Measurements from ENCODE around the gene CLECL1.
"Not testable (repeated sequence)": the region's sequence is repeated elsewhere in the genome, so short reads cannot be mapped to it uniquely, and the experiment has no call there.

CLECL1 gene

GRCh38 chr12:9694241-9694640 lies 38.7 kb downstream of the CLECL1 start:
- DNase-seq, result no peak

DNA sequence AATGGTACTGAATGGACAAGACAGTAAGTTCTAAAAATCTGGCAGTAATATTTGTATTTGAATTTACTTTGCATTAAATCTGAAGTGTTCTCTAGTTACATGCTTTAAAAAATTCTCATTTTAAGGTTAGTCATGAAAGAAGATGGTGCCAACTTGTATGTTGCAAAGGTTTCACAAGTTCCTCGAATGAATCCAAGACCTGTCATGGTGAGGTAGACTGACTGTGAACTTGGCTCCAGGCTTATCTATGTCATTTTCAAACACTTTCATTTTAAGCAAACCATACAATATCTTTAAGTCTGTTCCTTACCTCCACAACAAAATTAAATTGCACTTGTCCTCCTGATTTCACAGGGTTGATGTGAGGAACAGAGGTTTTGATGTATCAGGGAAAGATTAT lies 40.0 kb downstream of the CLECL1 start:
- no peak for DNase-seq

- no peak for DNase-seq
Measured at GRCh38 chr12:9687228-9687627, 45.7 kb downstream of the CLECL1 start.

- DNase-seq, result no peak
Measured at GRCh38 chr12:9685915-9686314, 47.0 kb downstream of the CLECL1 start.

DNA sequence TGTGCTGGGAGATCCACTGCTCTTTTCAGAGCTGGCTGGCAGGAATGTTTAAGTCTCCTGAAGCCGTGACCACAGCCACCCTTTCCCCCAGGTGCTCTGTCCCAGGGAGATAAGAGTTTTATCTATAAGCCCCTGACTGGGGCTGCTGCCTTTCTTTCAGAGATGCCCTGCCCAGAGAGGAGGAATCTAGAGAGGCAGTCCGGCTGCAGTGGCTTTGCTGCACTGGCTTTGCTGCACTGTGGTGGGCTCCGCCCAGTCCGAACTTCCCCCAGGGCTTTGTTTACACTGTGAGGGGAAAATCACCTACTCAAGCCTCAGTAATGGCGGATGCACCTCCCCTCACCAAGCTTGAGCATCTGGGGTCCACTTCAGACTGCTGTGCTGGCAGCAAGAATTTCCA lies 47.5 kb downstream of the CLECL1 start:
- DNase-seq, result not testable (repeated sequence)

DNA sequence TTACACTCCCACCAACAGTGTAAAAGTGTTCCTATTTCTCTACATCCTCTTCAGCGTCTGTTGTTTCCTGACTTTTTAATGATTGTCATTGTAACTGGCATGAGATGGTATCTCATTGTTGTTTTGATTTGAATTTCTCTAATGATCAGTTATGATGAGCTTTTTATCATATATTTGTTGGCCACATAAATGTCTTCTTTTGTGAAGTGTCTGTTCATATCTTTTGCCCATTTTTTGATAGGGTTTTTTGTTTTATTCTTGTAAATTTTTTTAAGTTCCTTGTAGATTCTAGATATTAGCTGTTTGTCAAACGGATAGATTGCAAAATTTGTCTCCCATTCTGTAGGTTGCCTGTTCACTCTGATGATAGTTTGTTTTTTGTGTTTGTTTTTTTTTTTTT lies 49.9 kb downstream of the CLECL1 start:
- not testable (repeated sequence) for DNase-seq

- DNase-seq, result not testable (repeated sequence)
Measured at GRCh38 chr12:9682508-9682907, 50.4 kb downstream of the CLECL1 start.

DNA sequence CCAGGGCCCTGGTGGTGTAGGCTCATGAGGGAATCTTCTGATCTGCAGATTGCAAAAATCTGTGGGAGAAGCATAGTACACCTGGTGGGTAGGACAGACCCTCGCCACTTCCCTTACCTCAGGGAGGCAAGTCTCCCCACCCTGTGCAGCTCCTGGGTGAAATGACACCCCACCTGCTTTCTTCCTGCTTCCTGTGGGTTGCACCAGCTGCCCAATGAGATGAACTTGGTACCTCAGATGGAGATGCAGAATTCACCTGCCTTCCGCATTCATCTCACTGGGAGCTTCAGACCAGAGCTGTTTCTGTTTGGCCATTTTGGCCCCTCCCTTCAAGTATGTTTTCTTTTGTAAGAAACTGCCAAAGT lies 58.7 kb downstream of the CLECL1 start:
- peak; percentile 57 for DNase-seq

- DNase-seq, result peak; percentile 85
Measured at GRCh38 chr12:9673404-9674225, 59.3 kb downstream of the CLECL1 start.
